MG63 (cell line): ENCODE results near the gene TBC1D4. TPM values are rescaled to one million over a fixed set of nuclear protein-coding genes. Genes with fewer than 3 reads are reported as not detected.

Source experiments
- DNase-seq: peaks from one replicate; pipeline ENCODE4 v3.0.0-alpha.2; 2020
- H3K27me3 ChIP-seq: fragments of 250-450 bp; sonication (Bioruptor Pico); 2 replicates; pipeline ENCODE4 v1.5.1; 2020; ENCODE audit warnings: mild to moderate bottlenecking, moderate library complexity
- H3K36me3 ChIP-seq: fragments of 250-450 bp; sonication (Bioruptor Pico); 2 replicates; pipeline ENCODE4 v1.5.1; 2020; ENCODE audit warnings: mild to moderate bottlenecking, moderate library complexity
- H3K4me3 ChIP-seq: fragments of 250-450 bp; sonication (Bioruptor Pico); 2 replicates; pipeline ENCODE4 v1.5.1; 2020; ENCODE audit warnings: mild to moderate bottlenecking, moderate library complexity
- H3K9me3 ChIP-seq: fragments of 250-450 bp; sonication (Bioruptor Pico); 2 replicates; pipeline ENCODE4 v1.5.1; 2020; ENCODE audit warnings: mild to moderate bottlenecking, moderate library complexity
- total RNA-seq: library from RNA; depleted of rRNA; stranded (reverse); fragments of >200 nt; shearing (Covaris generic); gene quantifications from 2 replicates; pipeline ENCODE4 v1.2.3, GENCODE V29; 2014; ENCODE audit warnings: low replicate concordance

Gene TBC1D4
- total RNA-seq, 1 experiment from 2014 or later = 9.2 TPM

GRCh38 chr13:75415694-75416093, 66.3 kb downstream of the TBC1D4 start:
- DNase-seq = no peak
- no peaks in the 10 kb centered on the region for H3K27me3 ChIP-seq
- no peaks in the 10 kb centered on the region for H3K9me3 ChIP-seq
- H3K36me3 ChIP-seq = no peaks in the 10 kb centered on the region
- H3K4me3 ChIP-seq = no peak overlapping the region

DNA sequence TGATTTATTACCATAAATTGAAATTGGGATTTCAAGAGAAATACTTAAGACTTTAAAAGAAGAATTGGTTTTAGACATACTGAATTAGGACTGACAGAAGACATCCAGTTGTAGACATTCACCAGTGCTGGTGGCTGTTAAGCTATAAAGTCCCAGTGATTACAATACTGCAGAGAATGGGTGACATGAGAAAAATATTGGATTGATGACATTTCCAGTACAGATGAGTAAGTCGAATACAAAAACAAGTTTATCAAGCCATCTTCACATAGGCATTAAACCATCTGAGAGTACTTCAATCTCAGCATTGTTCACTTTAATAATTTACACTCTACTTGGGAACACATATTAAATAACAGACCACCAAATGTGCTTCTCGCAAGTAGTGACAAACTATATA, 66.8 kb downstream of the TBC1D4 start:
- DNase-seq = no peak
- H3K4me3 ChIP-seq = no peak overlapping the region
- no peaks in the 10 kb centered on the region for H3K27me3 ChIP-seq
- no peaks in the 10 kb centered on the region for H3K36me3 ChIP-seq
- H3K9me3 ChIP-seq = no peaks in the 10 kb centered on the region

DNA sequence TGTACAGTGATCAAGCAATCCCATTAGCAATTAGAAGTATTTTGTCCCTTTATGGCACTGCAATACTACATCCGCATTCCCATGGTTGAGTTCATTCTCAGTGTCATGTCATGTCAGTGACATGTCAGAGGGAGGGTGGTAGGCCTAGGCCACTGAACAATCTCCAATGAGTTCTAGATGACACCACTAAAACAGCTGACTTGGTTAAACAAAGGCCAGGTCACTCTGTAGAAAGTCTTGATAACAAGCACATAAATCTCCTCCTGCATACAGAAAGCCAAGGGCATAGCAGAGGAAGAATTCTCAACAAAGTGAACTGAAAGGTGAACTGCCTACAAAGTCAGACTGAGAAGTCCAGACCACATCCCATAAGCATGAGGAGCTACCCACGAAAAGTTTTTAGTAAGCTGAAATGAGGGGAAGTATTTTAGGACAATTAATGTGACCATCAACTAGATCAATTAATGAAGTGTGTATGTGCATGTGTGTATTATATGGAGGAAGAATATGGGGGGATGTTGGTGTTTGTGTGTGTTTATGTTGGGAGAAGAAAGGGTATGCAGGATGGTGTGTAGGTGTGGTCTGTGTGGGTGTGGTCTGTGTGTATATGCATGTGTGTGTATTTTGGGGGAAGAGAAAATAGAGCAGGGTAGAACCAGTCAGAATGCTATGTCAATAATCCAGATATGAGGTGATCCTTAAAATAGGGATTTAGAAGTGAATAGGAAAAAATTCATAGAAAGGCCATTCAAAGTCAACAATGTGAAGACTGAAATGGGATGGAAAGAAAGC, 67.7 kb downstream of the TBC1D4 start:
- DNase-seq = no peak
- Histone ChIP-seq H3K9me3 (no peaks in the 10 kb centered on the region), H3K4me3 (no peak overlapping the region), H3K27me3 (no peaks in the 10 kb centered on the region), H3K36me3 (no peaks in the 10 kb centered on the region)

DNA sequence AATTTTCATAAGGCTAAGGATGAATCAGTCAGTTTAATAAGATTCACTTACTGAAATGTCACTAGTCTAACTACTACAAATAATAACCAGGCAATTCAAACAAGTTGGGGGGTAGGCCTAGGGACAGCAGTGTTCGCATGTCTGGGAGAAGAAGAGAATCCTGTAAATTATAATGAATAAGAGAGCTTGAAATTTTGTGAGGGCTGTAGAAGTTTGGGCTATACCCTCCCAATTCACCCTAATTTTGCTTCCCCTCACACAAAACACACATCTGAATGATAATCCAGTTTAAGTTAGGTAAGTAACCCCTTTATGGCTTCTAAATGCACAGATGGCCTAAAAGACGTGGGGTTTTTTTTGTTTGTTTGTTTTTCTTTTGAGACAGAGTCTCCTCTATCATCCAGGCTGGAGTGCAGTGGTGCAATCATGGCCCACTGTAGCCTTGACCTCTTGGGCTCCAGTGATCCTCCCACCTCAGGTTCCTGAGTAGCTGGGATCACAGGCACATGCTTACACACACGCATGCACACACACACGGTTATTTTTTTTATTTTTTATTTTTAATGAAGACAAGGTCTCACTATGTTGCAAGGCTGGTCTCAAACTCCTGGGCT, 69.9 kb downstream of the TBC1D4 start:
- Histone ChIP-seq H3K27me3 (no peaks in the 10 kb centered on the region), H3K4me3 (no peak overlapping the region), H3K9me3 (no peaks in the 10 kb centered on the region), H3K36me3 (no peaks in the 10 kb centered on the region)
- no peak for DNase-seq

- Histone ChIP-seq H3K36me3 (no peaks in the 10 kb centered on the region), H3K4me3 (no peak overlapping the region), H3K9me3 (no peaks in the 10 kb centered on the region), H3K27me3 (no peaks in the 10 kb centered on the region)
- DNase-seq = no peak
These were observed 71.8 kb downstream of the TBC1D4 start for GRCh38 chr13:75410207-75410606.

DNA sequence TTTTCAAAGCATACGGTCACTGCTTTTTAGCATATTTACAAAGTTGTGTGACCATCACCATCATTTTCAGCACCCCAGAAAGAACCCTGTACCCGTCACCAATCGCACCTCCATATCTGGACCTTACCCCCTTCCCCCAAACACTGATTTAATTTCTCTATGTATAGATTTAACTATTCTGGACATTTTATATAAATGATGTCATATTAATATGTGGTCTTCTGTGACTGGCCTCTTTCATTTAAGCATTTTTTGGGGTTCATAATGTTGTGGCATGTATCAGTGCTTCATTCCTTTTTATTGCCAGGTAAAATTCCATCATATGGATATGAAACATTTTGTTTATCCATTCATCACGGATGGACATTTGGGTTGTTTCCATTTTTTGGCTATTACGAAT, 74.0 kb downstream of the TBC1D4 start:
- no peak for DNase-seq
- Histone ChIP-seq H3K4me3 (no peak overlapping the region), H3K9me3 (no peaks in the 10 kb centered on the region), H3K27me3 (no peaks in the 10 kb centered on the region), H3K36me3 (no peaks in the 10 kb centered on the region)

GRCh38 chr13:75407473-75407872, 74.5 kb downstream of the TBC1D4 start:
- no peak for DNase-seq
- no peak overlapping the region for H3K4me3 ChIP-seq
- H3K27me3 ChIP-seq = no peaks in the 10 kb centered on the region
- H3K36me3 ChIP-seq = no peaks in the 10 kb centered on the region
- no peaks in the 10 kb centered on the region for H3K9me3 ChIP-seq

DNA sequence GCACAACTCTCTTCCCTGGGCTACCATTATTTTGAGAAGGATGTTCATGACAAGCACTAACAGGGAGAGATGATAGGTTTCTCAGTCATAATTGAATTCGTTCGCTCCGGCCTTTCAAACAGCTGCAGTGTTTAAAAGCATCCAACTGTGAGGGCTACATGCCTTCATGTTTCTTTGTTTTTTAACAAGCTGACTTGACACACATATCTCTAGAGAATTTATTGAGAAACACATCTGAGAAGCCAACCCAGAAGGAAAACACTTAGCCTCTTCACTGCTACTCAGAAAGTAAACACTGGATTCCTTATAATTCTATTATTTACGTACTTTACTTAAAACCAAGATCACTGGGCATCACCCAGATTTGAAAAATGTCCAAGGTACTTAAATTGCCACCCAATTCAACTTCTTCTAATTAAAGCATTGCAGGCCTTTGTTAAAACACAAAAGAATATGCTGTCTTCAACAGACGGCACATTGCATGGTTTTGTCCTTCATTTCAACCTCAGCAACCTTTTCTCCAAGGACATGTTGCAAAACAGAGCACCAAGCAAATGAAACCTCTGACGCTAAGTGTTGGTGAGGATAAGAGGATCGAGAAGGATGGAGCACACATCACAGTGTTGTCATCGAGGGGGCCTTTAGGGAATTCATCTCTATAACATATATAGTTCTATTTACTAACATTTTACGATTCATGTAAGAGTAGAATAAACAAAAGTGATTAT, 75.8 kb downstream of the TBC1D4 start:
- H3K4me3 ChIP-seq = no peak overlapping the region
- no peaks in the 10 kb centered on the region for H3K27me3 ChIP-seq
- no peaks in the 10 kb centered on the region for H3K36me3 ChIP-seq
- DNase-seq = no peak
- no peaks in the 10 kb centered on the region for H3K9me3 ChIP-seq

GRCh38 chr13:75404726-75405125, 77.2 kb downstream of the TBC1D4 start:
- no peak for DNase-seq
- no peak overlapping the region for H3K4me3 ChIP-seq
- no peaks in the 10 kb centered on the region for H3K36me3 ChIP-seq
- H3K9me3 ChIP-seq = no peaks in the 10 kb centered on the region
- H3K27me3 ChIP-seq = no peaks in the 10 kb centered on the region

- H3K36me3 ChIP-seq = no peaks in the 10 kb centered on the region
- H3K9me3 ChIP-seq = no peaks in the 10 kb centered on the region; the same call in 1 of the 2 replicates
- no peaks in the 10 kb centered on the region for H3K27me3 ChIP-seq
- H3K4me3 ChIP-seq = no peak overlapping the region
- DNase-seq = no peak
These were observed 79.2 kb downstream of the TBC1D4 start for GRCh38 chr13:75402787-75403186.

- H3K9me3 ChIP-seq = peaks cover 5% of the 10 kb centered on the region; the same call in 1 of the 2 replicates
- H3K36me3 ChIP-seq = no peaks in the 10 kb centered on the region
- no peak overlapping the region for H3K4me3 ChIP-seq
- DNase-seq = no peak
- H3K27me3 ChIP-seq = no peaks in the 10 kb centered on the region
These were observed 81.2 kb downstream of the TBC1D4 start for GRCh38 chr13:75400775-75401174.

- no peaks in the 10 kb centered on the region for H3K27me3 ChIP-seq
- H3K36me3 ChIP-seq = no peaks in the 10 kb centered on the region
- peaks cover 5% of the 10 kb centered on the region; the same call in 1 of the 2 replicates for H3K9me3 ChIP-seq
- H3K4me3 ChIP-seq = no peak overlapping the region
- no peak for DNase-seq
These were observed 82.1 kb downstream of the TBC1D4 start for GRCh38 chr13:75399879-75400217.

DNA sequence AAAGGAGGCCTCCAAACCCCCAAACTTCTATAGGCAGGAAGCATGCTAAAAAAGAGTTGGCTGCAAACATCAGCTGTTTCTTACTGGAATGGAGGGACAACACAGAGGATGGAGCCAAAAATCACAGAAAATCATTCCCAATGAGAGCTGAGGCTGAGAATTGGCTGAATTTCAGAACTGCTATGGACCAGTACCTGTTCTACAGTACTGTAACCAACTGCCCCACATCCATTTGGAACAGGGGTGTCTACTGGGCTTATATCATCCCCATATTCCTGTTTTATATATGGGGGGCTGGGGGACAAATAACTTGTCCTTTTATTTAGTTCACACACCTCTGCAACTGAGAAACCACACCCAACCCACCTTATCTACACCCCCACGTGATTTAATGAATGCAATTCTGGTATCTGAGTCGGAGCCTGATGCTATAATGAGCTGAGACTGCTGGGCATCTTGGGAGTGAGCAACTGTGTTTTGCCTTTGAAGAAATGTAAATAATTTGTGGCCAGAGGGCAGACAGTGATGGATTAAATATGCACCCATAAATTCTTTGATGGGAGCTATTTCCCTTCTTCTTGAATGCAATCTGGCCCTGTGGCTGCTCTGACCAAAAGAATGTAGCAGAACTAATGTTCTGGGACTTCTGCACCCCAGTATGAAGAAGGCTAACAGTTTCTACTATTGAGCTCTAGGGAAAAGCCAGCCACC, 82.6 kb downstream of the TBC1D4 start:
- no peak overlapping the region for H3K4me3 ChIP-seq
- H3K9me3 ChIP-seq = peaks cover 5% of the 10 kb centered on the region; the same call in 1 of the 2 replicates
- H3K36me3 ChIP-seq = no peaks in the 10 kb centered on the region
- no peaks in the 10 kb centered on the region for H3K27me3 ChIP-seq
- no peak for DNase-seq

DNA sequence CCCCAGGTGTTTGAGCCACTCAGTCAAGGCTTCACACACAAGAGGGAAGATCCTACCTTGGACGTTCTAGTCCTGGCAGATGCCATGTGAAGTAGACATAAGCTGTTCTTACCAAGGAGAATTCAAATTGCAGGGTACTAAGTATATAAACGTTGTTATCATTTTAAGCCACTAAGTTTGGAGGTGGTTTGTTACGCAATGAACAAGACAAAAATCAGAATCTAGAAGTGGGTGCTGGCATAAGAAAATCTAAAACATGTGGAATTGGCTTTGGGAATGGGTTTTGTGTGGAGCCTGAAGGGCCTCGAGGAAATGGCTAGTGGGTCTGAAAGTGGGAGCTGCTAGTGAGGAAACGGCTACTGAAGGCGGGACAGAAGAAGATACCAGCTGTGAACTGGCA, 83.9 kb downstream of the TBC1D4 start:
- no peak overlapping the region for H3K4me3 ChIP-seq
- no peaks in the 10 kb centered on the region for H3K36me3 ChIP-seq
- H3K9me3 ChIP-seq = peaks cover 5% of the 10 kb centered on the region; the same call in 1 of the 2 replicates
- no peaks in the 10 kb centered on the region for H3K27me3 ChIP-seq
- DNase-seq = no peak

- H3K27me3 ChIP-seq = no peaks in the 10 kb centered on the region
- H3K4me3 ChIP-seq = no peak overlapping the region
- H3K9me3 ChIP-seq = peaks cover 5% of the 10 kb centered on the region; the same call in 1 of the 2 replicates
- no peaks in the 10 kb centered on the region for H3K36me3 ChIP-seq
- no peak for DNase-seq
These were observed 86.1 kb downstream of the TBC1D4 start for GRCh38 chr13:75395901-75396300.

DNA sequence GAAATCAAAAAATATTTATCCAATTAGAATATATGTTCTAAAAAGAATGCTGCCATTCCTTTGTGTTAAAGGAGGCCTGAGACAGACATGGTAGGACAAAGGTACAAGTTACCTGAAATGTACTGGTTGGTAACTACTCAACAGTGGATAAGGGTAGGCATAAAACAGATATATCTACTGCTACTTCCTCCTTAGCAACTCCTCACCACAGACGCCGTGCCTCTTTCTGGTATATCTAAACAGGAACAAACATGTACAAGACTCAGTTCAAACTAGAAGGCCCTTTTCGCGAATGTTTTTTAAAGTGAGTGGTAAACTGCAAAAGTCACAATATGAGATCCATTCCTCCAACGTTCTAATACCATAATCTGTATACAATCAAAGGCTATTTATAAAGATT, 86.9 kb downstream of the TBC1D4 start:
- no peak for DNase-seq
- H3K4me3 ChIP-seq = no peak overlapping the region
- no peaks in the 10 kb centered on the region for H3K27me3 ChIP-seq
- no peaks in the 10 kb centered on the region for H3K36me3 ChIP-seq
- H3K9me3 ChIP-seq = peaks cover 5% of the 10 kb centered on the region; the same call in 1 of the 2 replicates
